HPDE6-E6E7 (cell line): Measurements from ENCODE around the gene TJAP1.
"Not testable (repeated sequence)": the region's sequence is repeated elsewhere in the genome, so short reads cannot be mapped to it uniquely, and the experiment has no call there.

Experiments
- DNase-seq: peaks from one replicate; pipeline ENCODE4 v3.0.0; 2011; ENCODE audit warnings: missing footprints; ENCODE audit errors: extremely low spot score

TJAP1 gene

DNA sequence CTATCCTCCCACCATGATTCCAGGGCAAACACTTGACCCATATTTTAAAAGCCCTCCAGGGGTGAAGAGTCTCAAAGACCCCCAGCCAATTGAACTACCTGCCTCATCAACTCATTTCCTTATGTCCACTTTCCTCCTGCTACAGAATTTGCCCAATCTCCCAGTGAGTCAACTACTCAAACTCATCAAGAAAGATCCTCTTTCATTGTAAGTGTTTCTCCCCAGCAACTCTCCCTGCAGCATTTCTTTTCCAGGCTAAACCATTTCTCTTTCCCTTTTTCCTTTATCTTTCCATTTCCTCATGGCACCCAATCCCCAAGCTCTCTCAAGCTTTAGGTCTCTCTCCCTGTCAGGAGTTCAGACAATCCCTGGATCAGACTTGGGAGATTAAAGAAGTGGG lies 23.5 kb upstream of the TJAP1 start:
- DNase-seq, result no peak

- no peak for DNase-seq
Measured at GRCh38 chr6:43454290-43454695, 23.1 kb upstream of the TJAP1 start.

DNA sequence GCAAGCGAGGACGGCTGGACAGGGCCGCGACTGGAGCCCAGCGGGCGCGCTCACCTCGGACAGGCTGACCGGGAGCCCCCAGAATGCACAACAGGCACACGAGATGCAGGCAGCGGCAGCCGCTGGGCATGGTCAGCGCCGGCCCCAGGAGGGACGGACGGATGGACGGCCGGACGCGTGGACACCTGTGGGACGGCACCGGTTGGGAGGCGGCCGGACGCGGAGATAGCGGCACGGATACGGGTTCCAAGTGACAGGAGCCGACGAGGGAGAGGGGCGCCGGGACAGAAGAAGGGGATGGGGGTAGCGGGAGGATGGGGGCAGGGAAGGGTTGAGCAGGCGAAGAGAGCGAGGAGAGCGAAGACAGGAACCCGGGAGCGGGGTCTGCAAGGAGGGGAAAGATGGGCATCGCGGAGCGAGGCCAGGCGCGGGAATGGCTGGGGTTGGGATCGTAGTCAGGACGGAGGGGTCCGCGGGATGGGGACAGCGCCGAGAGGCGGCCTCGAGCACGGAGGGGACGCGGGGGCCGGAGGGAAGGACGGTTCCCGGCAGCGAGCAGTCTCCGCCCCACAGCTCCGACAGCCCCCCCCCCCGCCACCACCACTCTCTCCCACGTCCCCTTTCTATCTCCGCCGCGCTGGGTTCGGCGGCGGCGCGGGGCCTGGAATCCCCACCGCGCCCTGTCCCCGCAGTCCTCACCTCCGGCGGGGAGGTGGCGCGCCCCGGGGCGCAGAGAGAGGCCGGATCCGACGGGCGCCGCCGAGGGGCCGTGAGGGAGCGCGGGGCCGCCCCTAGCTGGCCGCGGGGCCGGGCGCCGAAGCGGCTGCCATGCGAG lies 22.5 kb upstream of the TJAP1 start:
- peak; percentile 66 for DNase-seq

DNA sequence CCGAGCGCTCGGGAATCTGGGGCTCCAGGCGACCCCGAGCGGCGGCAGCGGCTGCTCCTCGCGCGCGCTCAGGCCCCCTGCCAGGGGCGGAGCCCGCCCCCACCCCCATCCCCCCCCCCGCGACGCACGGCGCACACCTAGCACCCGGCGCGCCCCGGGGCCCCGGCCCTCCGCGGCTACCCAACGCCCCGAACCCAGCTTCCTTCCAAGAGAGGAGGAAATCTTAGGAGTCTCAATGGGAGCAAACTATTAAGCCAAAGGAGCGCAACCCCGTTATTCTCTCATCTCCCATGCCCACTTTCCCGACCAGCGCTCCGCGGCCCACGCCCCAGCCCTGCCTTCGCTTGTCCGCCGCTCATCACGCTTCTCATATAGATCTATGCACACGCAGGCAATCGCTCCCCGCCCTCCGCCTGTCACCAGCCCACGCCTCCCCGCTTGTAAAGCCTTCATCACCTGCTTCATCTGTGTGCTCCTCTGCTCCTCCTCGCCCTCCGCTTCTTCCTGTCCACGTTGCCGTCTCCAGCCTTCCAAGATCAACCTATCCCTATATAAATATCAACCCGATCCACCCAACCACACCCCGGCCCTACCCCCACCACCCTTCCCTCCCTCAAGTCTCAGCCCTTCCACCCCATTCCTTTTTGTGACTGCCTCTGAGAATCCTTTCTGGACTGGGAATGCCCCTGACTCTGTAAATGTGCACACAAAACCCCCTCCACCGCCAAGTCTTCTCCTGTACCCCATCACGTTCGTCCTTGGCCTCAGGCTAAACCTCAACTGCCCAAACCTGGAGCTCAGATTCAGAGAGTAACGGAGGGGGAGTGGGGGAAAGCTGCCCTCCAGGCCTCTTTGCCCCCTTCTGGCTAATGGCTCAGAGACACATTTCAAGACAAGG lies 21.6 kb upstream of the TJAP1 start, which contains the start of gene DLK2:
Gene DLK2 (minus strand): TSS at position 18 of the 898 bp plus-strand sequence. CDS start 723 bp downstream, outside the sequence.
- peak; percentile 39 for DNase-seq

- no peak for DNase-seq
Measured at GRCh38 chr6:43457643-43458042, 19.7 kb upstream of the TJAP1 start.

DNA sequence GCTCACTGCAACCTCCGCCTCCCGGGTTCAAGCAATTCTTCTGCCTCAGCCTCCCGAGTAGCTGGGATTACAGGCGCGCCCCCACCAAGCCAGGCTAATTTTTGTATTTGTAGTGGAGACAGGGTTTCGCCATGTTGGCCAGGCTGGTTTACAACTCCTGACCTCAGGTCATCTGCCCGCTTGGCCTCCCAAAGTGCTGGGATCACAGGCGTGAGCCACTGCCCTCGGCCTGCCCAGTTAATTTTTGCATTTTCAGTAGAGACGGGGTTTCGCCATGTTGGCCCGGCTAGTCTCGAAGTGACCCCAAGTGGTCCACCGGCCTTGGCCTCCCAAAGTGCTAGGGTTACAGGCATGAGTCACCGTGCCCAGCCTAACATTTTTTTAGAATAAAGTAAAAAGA lies 19.2 kb upstream of the TJAP1 start:
- DNase-seq, result not testable (repeated sequence)

DNA sequence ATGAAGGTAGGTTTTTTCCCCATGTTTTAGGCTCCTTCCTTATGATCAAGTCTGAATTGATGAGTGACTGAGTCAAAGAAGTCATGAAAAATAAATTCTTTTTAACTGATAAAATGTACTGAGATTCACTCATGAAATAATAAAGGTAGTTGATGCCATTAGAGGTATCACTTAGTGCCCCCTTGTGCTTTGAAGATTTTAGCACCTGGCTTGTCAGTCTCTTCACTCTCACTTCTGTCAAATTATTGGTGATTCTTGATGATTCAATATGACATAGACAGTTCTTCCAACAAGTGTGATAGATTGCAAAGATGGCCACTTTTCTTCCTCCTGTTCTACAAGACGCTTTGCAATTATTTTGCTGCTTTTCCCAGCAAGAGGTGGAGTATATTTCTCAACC lies 17.8 kb upstream of the TJAP1 start:
- no peak for DNase-seq

DNA sequence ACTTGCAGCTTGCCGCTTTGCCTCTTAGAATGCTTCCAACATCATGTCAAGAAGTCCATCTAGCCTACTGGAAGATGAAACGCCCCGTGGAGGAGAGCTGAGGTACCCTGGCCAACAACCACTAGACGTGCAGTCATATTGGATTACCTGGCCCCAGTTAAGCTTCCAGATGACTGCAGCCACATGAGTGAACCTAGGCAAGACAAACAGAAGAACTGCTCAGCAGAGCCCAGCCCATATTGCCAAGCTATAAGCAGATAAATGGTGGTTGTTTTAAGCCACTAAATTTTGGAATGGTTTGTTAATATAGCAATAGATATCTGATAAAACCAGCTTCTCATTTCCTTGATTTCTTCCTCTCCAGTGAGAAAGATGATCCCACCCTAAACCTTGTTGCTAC lies 17.3 kb upstream of the TJAP1 start:
- DNase-seq, result no peak

- DNase-seq, result no peak
Measured at GRCh38 chr6:43461936-43462335, 15.4 kb upstream of the TJAP1 start.

DNA sequence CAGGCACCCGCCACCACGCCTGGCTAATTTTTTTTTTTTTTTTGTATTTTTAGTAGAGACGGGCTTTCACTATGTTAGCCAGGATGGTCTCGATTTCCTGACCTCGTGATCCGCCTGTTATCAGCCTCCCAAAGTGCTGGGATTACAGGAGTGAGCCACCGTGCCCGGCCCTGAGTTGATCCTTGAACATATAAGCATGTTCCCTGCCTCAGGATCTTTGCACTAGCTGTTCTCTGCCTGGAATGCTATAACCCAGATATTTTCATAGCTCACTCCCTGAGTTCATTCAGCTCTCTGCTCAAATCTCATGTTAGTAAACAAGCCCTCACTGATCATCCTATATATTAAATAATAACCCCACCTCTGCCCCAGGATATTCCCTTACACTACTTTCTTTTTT lies 13.0 kb upstream of the TJAP1 start:
- no peak for DNase-seq

- DNase-seq, result no peak
Measured at GRCh38 chr6:43465948-43466347, 11.4 kb upstream of the TJAP1 start.

GRCh38 chr6:43467265-43467664 lies 10.1 kb upstream of the TJAP1 start:
- DNase-seq, result not testable (repeated sequence)

GRCh38 chr6:43467752-43468151 lies 9.6 kb upstream of the TJAP1 start:
- DNase-seq, result no peak

DNA sequence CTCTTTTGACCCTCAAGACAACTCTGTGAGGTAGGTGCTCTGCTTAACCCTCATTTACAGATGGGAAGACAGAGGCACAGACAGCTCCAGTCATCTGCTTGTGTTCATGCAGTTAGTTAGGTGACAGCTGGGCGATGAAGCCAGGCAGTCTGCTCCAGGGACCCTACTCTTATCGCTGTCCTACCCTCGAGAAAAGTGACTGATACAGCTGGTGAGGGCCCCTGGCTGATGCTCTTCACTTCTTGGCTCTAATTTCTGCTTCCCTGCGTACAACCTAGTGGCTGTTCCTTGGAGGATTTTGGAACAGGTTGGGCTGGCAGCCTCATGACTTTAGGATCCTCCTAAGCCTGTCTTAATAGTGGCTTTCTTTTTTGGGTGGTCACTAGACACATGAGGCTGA lies 9.1 kb upstream of the TJAP1 start:
- no peak for DNase-seq

DNA sequence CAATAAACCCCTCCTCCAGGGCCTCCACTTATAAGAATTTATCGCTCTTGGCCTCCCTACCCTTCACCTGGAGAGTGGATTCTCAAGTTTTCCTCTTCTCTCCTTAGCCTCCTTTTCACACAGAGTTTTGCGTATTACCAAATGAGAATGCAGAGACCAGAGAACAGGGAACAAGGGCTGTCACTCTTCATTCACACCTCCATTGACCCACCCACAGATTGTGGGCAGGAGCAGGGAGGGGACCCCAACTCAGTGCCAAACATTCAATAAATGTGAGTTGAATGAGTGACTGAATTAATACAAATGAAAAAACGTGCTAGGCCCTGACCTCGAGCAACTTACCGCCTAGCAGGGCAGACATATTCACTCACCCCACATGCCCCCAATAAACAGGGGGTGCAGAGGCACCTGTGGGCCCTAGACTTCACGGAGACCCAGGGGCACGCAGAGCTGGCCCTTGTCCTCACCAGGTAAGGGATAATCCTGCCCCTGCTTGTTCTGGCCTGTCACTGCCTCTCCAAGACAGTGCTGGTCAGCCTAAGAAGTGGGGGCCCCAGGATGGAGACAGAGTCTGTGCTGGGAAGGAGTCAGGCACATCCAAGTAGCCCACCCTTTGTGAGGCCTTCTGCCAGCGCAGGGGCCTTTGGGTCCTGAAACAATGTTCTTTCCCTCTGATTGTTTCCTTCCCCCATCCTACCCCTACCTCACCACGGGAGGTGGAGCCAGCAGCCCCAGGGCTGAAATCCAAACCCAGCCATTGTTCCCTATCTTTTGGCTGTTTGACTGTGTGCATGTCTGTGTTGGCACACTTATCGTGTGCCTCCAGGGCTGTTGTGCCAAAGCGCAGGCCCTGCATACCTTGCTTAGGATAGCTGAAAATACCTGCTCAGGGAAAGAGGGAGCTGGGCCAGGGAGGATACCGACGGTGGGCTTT lies 8.4 kb upstream of the TJAP1 start:
- DNase-seq, result no peak

DNA sequence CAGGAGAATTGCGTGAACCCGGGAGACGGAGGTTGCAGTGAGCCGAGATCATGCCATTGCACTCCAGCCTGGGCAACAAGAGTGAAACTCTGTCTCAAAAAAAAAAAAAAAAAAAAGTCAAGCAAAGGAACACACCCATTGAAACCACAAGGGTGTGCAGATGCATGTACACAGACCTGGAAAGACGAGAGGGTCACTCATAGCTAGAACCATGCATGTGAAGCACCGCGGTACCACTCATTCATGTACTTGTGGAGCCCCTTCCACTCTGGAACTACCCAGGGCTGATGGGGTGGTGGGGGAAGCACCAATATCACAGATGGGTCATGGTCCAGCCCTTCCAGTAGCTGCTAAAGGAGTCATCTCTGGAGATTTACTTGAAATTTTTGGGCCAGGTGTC lies 7.4 kb upstream of the TJAP1 start:
- no peak for DNase-seq

GRCh38 chr6:43471399-43471798 lies 6.0 kb upstream of the TJAP1 start:
- no peak for DNase-seq

DNA sequence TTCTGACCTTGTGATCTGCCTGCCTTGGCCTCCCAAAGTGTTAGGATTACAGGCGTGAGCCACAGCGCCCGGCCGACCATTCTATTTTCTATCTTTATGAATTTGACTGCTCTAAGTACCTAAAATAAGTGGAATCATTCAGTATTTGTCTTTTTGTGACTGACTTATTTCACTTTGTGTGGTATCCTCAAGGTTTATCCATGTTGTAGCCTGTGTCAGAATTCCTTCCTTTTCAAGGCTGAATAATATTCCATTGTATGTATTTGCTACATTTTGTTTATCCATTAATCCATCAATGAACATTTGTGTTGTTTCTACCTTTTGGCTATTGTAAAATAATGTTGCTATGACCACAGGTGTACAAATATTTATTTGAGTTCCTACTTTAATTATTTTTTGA lies 4.9 kb upstream of the TJAP1 start:
- DNase-seq, result no peak

- DNase-seq, result no peak
Measured at GRCh38 chr6:43475516-43475915, 1.9 kb upstream of the TJAP1 start.

DNA sequence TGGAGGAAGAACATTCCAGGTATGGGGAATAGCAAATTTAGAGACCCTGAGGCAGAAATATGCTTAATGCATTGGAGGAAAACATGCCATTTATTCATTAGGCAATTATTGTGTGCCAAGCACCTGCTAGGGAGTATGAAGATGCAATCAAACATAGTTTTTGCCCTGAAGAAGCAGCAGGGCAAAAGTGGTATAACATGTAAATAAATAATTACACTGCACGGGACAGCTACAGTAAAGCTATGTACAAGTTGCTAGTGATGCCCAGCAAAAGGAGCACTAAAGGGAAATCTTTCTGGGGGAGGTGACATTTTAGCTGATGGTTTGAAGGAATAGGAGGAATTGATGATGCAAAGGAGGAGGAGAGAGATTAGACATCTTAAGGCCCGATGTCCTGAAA lies 624 bp upstream of the TJAP1 start:
- no peak for DNase-seq

GRCh38 chr6:43478008-43478372 lies 620 bp downstream of the TJAP1 start:
- no peak for DNase-seq

DNA sequence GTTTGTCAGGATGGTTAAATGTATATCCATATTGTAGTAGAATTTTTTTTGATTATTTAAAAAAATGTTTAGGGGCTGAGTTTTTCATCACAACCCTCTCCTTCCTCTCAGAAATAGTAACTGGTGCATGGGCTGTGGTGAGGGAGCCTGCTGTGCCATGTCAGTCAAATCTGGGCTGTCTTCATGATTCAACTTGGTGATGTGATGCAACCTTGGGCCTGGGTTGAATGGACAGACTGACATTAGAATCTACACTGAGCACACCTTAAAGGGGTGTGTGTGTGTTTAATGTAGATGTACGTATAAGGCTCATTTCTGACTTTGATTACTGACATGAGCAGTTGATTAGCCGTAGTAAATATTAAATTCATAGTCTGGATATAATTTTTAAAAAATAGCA lies 3.7 kb downstream of the TJAP1 start:
- peak; percentile 78 for DNase-seq
